DOHH2 (cell line): ENCODE measurements around the gene POLA2.

ENCODE experiments used
- H3F3A ChIP-seq: fragments of 200-600 bp; sonication (generic), shearing (Covaris generic); 2 replicates; pipeline ENCODE4 v1.6.0; 2016; ENCODE audit warnings: antibody characterized with exemption, mild to moderate bottlenecking; ENCODE audit not compliant: control insufficient read depth, insufficient read depth
- H3K27ac ChIP-seq: fragments of 200-600 bp; sonication (generic); 2 replicates; pipeline ENCODE4 v1.5.1; 2014; ENCODE audit warnings: low read depth, mild to moderate bottlenecking, low read length, moderate library complexity
- H3K27me3 ChIP-seq: fragments of 200-600 bp; sonication (generic); 2 replicates; pipeline ENCODE4 v1.6.1; 2014; ENCODE audit warnings: mild to moderate bottlenecking, low read length, mixed read lengths; ENCODE audit not compliant: control insufficient read depth
- H3K36me3 ChIP-seq: fragments of 200-600 bp; sonication (generic); 2 replicates; pipeline ENCODE4 v1.6.1; 2014; ENCODE audit warnings: mild to moderate bottlenecking, low read length, moderate library complexity, mixed read lengths; ENCODE audit not compliant: control insufficient read depth
- H3K4me1 ChIP-seq: fragments of 200-600 bp; sonication (generic); 2 replicates; pipeline ENCODE4 v1.6.1; 2014; ENCODE audit warnings: mild to moderate bottlenecking, low read length, mixed read lengths; ENCODE audit not compliant: control insufficient read depth
- H3K4me2 ChIP-seq: fragments of 200-600 bp; sonication (generic); 2 replicates; pipeline ENCODE4 v1.6.0; 2014; ENCODE audit warnings: mild to moderate bottlenecking, low read length, moderate library complexity
- H3K4me3 ChIP-seq: fragments of 200-600 bp; sonication (generic); 2 replicates; pipeline ENCODE4 v1.5.1; 2014; ENCODE audit warnings: mild to moderate bottlenecking, low read length, mixed read lengths
- H3K79me2 ChIP-seq: fragments of 200-600 bp; sonication (generic); 2 replicates; pipeline ENCODE4 v1.6.1; 2014; ENCODE audit warnings: mild to moderate bottlenecking, low read length, mixed read lengths; ENCODE audit not compliant: control insufficient read depth
- H3K9me2 ChIP-seq: fragments of 200-600 bp; sonication (generic); replicated peaks from 2 replicates; pipeline ENCODE4 v1.6.1; 2014; ENCODE audit warnings: mild to moderate bottlenecking, low read length, mixed read lengths; ENCODE audit not compliant: control insufficient read depth
- H3K9me3 ChIP-seq: fragments of 200-600 bp; sonication (generic); 2 replicates; pipeline ENCODE4 v1.6.1; 2014; ENCODE audit warnings: antibody characterized with exemption, low read length, mixed read lengths; ENCODE audit not compliant: control insufficient read depth, insufficient read depth
- H4K20me1 ChIP-seq: fragments of 200-600 bp; sonication (generic); 2 replicates; pipeline ENCODE4 v1.6.0; 2014; ENCODE audit warnings: low read depth, mild to moderate bottlenecking, antibody characterized with exemption, low read length, moderate library complexity; ENCODE audit not compliant: control insufficient read depth, insufficient read depth
- CTCF ChIP-seq: fragments of 200-600 bp; sonication (generic); IDR thresholded peaks from one replicate; pipeline ENCODE4 v1.5.1; 2014; ENCODE audit warnings: antibody characterized with exemption, mild to moderate bottlenecking, low read depth, low read length; ENCODE audit not compliant: poor library complexity, severe bottlenecking
- EZH2phosphoT487 ChIP-seq: fragments of 200-600 bp; sonication (generic); IDR thresholded peaks from 2 replicates; pipeline ENCODE4 v1.6.1; 2017; ENCODE audit warnings: borderline replicate concordance, mild to moderate bottlenecking, antibody characterized with exemption, low read length, moderate library complexity, mixed read lengths

Gene POLA2

GRCh38 chr11:65251476-65251875, 10.3 kb upstream of the POLA2 start:
- Histone ChIP-seq H3K4me2 (no peak overlapping the region), H3K4me3 (no peak overlapping the region), H3K9me2 (no peaks in the 10 kb centered on the region), H3K4me1 (peaks cover 3% of the 10 kb centered on the region; the same call in 1 of the 2 replicates), H3K9me3 (no peaks in the 10 kb centered on the region), H3K36me3 (no peaks in the 10 kb centered on the region), H3K79me2 (no peaks in the 10 kb centered on the region), H3K27me3 (peaks cover 6% of the 10 kb centered on the region; the same call in 1 of the 2 replicates), H3K27ac (no peak overlapping the region), H3F3A (no peaks in the 10 kb centered on the region), H4K20me1 (no peaks in the 10 kb centered on the region)
- TF ChIP-seq CTCF, result no peak
- TF ChIP-seq EZH2phosphoT487, result no peak

- no peaks in the 10 kb centered on the region for H3K9me2 ChIP-seq
- no peaks in the 10 kb centered on the region for H4K20me1 ChIP-seq
- no peak overlapping the region for H3K4me3 ChIP-seq
- H3K36me3 ChIP-seq, result no peaks in the 10 kb centered on the region
- no peak overlapping the region for H3K27ac ChIP-seq
- no peak overlapping the region for H3K4me2 ChIP-seq
- H3F3A ChIP-seq, result peaks cover 2% of the 10 kb centered on the region; the same call in 1 of the 2 replicates
- no peak for TF ChIP-seq EZH2phosphoT487
- TF ChIP-seq CTCF, result no peak
- H3K4me1 ChIP-seq, result peaks cover 11% of the 10 kb centered on the region
- no peaks in the 10 kb centered on the region for H3K9me3 ChIP-seq
- H3K27me3 ChIP-seq, result peaks cover 4% of the 10 kb centered on the region; the same call in 1 of the 2 replicates
- no peaks in the 10 kb centered on the region for H3K79me2 ChIP-seq
Observed at GRCh38 chr11:65254724-65255123, 7.0 kb upstream of the POLA2 start.

- no peak overlapping the region for H3K4me2 ChIP-seq
Observed at GRCh38 chr11:65258988-65259387, 2.8 kb upstream of the POLA2 start.

More at GRCh38 chr11:65258988-65259387, 2.8 kb upstream of the POLA2 start:
- Histone ChIP-seq H3K4me1 (peaks cover 28% of the 10 kb centered on the region), H3F3A (peaks cover 3% of the 10 kb centered on the region; the same call in 1 of the 2 replicates), H3K36me3 (peaks cover 19% of the 10 kb centered on the region), H3K79me2 (peaks cover 31% of the 10 kb centered on the region), H3K9me3 (no peaks in the 10 kb centered on the region), H3K27me3 (peaks cover 4% of the 10 kb centered on the region; the same call in 1 of the 2 replicates), H3K9me2 (no peaks in the 10 kb centered on the region), H3K27ac (no peak overlapping the region), H4K20me1 (peaks cover 5% of the 10 kb centered on the region; the same call in 1 of the 2 replicates), H3K4me3 (no peak overlapping the region)
- TF ChIP-seq CTCF (no peak), EZH2phosphoT487 (no peak)
